ENCODE data around the gene SNAPC4. TPM values are rescaled to one million over a fixed set of nuclear protein-coding genes. Genes with fewer than 3 reads are reported as not detected.

SNAPC4 gene
- total and polyA plus RNA-seq, 2 of the 8 experiments (the other 6 are each of a cell fraction or from before 2014, with no cell fraction given): 6.9 to 18.1 TPM

- no peak for TF ChIP-seq ATF3 (IDR thresholded peaks at IDR 0.05; ENCODE audit: insufficient read depth, low read depth, low read length)
- no peak for TF ChIP-seq SP4 (IDR thresholded peaks at IDR 0.05; ENCODE audit: low read length)
- no peak for TF ChIP-seq RNF2 (IDR thresholded peaks at IDR 0.05; ENCODE audit: borderline replicate concordance, low read depth, low read length, missing control alignments, poor library complexity, severe bottlenecking)
- TF ChIP-seq YY1 (IDR thresholded peaks at IDR 0.05; ENCODE audit: low read depth, low read length): no peak
- no peak for TF ChIP-seq FOSL1 (IDR thresholded peaks at IDR 0.05; ENCODE audit: insufficient read depth, low read depth, low read length)
- TF ChIP-seq EGR1 (IDR thresholded peaks at IDR 0.05; ENCODE audit: borderline replicate concordance, low read depth, low read length): no peak
- TF ChIP-seq SP1 (IDR thresholded peaks at IDR 0.05; ENCODE audit: low read depth, low read length): no peak
Observed at GRCh38 chr9:136374183-136374575, 25.8 kb downstream of the SNAPC4 start (continued).
